ENCODE results near the gene EIF2B1. TPM values are rescaled to one million over a fixed set of nuclear protein-coding genes. Genes with fewer than 3 reads are reported as not detected.

The EIF2B1 gene
- total and polyA plus RNA-seq, 9 of the 15 experiments (the other 6 are each of a cell fraction or from before 2014, with no cell fraction given), result 35.7 to 195 (median 67.8) TPM

DNA sequence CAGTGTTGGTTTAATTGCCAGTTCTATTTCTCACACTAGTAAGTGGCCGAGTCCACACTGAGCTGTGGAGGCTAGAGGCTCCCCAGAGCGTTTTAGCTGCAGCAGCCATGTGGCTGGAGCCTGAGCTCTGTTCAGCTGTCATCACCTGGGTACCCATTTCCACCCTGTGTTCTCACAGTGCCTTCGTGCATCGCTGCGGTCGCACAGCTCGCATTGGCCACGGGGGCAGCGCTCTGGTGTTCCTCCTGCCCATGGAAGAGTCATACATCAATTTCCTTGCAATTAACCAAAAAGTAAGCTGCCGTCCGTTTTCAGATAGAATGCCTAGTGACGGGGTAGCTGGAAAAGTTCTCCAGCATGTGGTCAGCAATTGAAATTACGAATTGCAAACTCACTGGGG, 15.9 kb downstream of the EIF2B1 start:
- 90% methylated on average over 13 of the region's 13 CpGs for WGBS (ENCODE audit: insufficient coverage, low coverage, missing lambda C conversion rate)
- H3K4me2 ChIP-seq (ENCODE audit: insufficient read depth, low read length), result no peak overlapping the region
- H3K27me3 ChIP-seq (ENCODE audit: control insufficient read depth in 2 of 2, insufficient read depth in 2 of 2, low read length in 2 of 2), result no peaks in the 10 kb centered on the region
- no peak overlapping the region for H2AFZ ChIP-seq (ENCODE audit: low read depth, low read length)
- peak; percentile 64 for TF ChIP-seq POLR2G (IDR thresholded peaks at IDR 0.05; ENCODE audit: low read depth, low read length)
- peak; percentile 43; the same call in 1 of the 2 replicates for TF ChIP-seq RBFOX2 (IDR thresholded peaks at IDR 0.05; ENCODE audit: low read depth, low read length)
- TF ChIP-seq ATF7 (IDR thresholded peaks at IDR 0.05), result no peak
- TF ChIP-seq BRF1 (IDR thresholded peaks at IDR 0.05; ENCODE audit: borderline replicate concordance, extremely low read depth, insufficient read length), result no peak
- TF ChIP-seq SRSF9 (IDR thresholded peaks at IDR 0.05; ENCODE audit: borderline replicate concordance, low read depth, low read length), result no peak
- DNase-seq (ENCODE audit: extremely low read depth in 1 of 4, low spot score in 3 of 4) (no peak), FAIRE-seq (no peak), ATAC-seq (no peak)
- no TSS peak for BruUV-seq (replicated peaks)
- H4K20me1 ChIP-seq (replicated peaks; ENCODE audit: control insufficient read depth, insufficient read depth, low read length), result 0 out of 2 replicates have a peak, but pooled peaks cover 3% of the 10 kb centered on the region
- POLR2A ChIA-PET, result interaction anchor here (1.1 to 2.1 kb wide), 4 partner anchors 10 to 385 kb away, joined by 3 to 4 read pairs (median 4); partner anchors contain the start of genes MPHOSPH9 and MTRFR
- intact Hi-C loops (cut with micrococcal nuclease), result no loop called here
- H3K27ac ChIP-seq (ENCODE audit: extremely low read depth, low read depth, low read length), result no peak overlapping the region
- no peaks in the 10 kb centered on the region for H3K4me1 ChIP-seq (replicated peaks in 1 of 2; ENCODE audit: control insufficient read depth in 2 of 2, insufficient read depth in 2 of 2, low read length in 2 of 2)
- H3K9me3 ChIP-seq (replicated peaks; ENCODE audit: control insufficient read depth, insufficient read depth, low read depth, low read length), result no peaks in the 10 kb centered on the region
- no peak overlapping the region for H3K4me3 ChIP-seq
- in situ Hi-C loops (cut with MboI), result no loop called here
- no peaks in the 10 kb centered on the region for H3K9me1 ChIP-seq (ENCODE audit: control insufficient read depth, insufficient read depth, low read length)
- no peaks in the 10 kb centered on the region for H3K79me2 ChIP-seq (ENCODE audit: control insufficient read depth, insufficient read depth, low read length)
- H3K9ac ChIP-seq (ENCODE audit: insufficient read depth in 1 of 2, low read depth in 2 of 2, low read length in 2 of 2), result peak overlapping the region in 1 of 2 experiments; percentile 39; a peak in 1 of 4 replicates
- CTCF ChIA-PET (ENCODE audit: low intra/inter-chr PET ratio), result no interaction called here
- peaks cover 92% of the 10 kb centered on the region for H3K36me3 ChIP-seq (ENCODE audit: control insufficient read depth, insufficient read depth, low read length)

GRCh38 chr12:123617144-123617543, 16.3 kb downstream of the EIF2B1 start:
- ATAC-seq, result no peak
- POLR2A ChIA-PET, result interaction anchor here (1.1 to 2.1 kb wide), 3 partner anchors 14 to 384 kb away, joined by 3 to 4 read pairs (median 3); partner anchors contain the start of genes MPHOSPH9 and MTRFR

More at GRCh38 chr12:123617144-123617543, 16.3 kb downstream of the EIF2B1 start:
- H3K4me2 ChIP-seq (ENCODE audit: insufficient read depth, low read length), result no peak overlapping the region
- TF ChIP-seq ZNF316 (IDR thresholded peaks at IDR 0.05) (peak; percentile 57), MAFF (IDR thresholded peaks at IDR 0.05; ENCODE audit: low read length) (0 out of 2 replicates have a peak, but pooled peaks have one; percentile 1), C11orf30 (IDR thresholded peaks at IDR 0.05; ENCODE audit: low read depth) (peak; percentile 36; the same call in 1 of the 2 replicates)
- TF ChIP-seq, protein P1, sequence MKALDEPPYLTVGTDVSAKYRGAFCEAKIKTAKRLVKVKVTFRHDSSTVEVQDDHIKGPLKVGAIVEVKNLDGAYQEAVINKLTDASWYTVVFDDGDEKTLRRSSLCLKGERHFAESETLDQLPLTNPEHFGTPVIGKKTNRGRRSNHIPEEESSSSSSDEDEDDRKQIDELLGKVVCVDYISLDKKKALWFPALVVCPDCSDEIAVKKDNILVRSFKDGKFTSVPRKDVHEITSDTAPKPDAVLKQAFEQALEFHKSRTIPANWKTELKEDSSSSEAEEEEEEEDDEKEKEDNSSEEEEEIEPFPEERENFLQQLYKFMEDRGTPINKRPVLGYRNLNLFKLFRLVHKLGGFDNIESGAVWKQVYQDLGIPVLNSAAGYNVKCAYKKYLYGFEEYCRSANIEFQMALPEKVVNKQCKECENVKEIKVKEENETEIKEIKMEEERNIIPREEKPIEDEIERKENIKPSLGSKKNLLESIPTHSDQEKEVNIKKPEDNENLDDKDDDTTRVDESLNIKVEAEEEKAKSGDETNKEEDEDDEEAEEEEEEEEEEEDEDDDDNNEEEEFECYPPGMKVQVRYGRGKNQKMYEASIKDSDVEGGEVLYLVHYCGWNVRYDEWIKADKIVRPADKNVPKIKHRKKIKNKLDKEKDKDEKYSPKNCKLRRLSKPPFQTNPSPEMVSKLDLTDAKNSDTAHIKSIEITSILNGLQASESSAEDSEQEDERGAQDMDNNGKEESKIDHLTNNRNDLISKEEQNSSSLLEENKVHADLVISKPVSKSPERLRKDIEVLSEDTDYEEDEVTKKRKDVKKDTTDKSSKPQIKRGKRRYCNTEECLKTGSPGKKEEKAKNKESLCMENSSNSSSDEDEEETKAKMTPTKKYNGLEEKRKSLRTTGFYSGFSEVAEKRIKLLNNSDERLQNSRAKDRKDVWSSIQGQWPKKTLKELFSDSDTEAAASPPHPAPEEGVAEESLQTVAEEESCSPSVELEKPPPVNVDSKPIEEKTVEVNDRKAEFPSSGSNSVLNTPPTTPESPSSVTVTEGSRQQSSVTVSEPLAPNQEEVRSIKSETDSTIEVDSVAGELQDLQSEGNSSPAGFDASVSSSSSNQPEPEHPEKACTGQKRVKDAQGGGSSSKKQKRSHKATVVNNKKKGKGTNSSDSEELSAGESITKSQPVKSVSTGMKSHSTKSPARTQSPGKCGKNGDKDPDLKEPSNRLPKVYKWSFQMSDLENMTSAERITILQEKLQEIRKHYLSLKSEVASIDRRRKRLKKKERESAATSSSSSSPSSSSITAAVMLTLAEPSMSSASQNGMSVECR (CRISPR knock-in tag; IDR thresholded peaks at IDR 0.05), result no peak
- TF ChIP-seq, protein P2, sequence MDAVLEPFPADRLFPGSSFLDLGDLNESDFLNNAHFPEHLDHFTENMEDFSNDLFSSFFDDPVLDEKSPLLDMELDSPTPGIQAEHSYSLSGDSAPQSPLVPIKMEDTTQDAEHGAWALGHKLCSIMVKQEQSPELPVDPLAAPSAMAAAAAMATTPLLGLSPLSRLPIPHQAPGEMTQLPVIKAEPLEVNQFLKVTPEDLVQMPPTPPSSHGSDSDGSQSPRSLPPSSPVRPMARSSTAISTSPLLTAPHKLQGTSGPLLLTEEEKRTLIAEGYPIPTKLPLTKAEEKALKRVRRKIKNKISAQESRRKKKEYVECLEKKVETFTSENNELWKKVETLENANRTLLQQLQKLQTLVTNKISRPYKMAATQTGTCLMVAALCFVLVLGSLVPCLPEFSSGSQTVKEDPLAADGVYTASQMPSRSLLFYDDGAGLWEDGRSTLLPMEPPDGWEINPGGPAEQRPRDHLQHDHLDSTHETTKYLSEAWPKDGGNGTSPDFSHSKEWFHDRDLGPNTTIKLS (IDR thresholded peaks at IDR 0.05; ENCODE audit: borderline replicate concordance, low read depth), result no peak
- CTCF ChIA-PET (ENCODE audit: low intra/inter-chr PET ratio), result no interaction called here
- no peak for FAIRE-seq
- no peaks in the 10 kb centered on the region for H3K27me3 ChIP-seq (ENCODE audit: control insufficient read depth in 2 of 2, insufficient read depth in 2 of 2, low read length in 2 of 2)
- BruUV-seq (replicated peaks), result no TSS peak
- in situ Hi-C loops (cut with MboI) (no loop called here), intact Hi-C loops (cut with micrococcal nuclease) (no loop called here)
- no peak for DNase-seq (ENCODE audit: extremely low read depth in 1 of 4, low spot score in 3 of 4)
- H2AFZ ChIP-seq (ENCODE audit: low read depth, low read length), result no peak overlapping the region
- 0 out of 2 replicates have a peak, but pooled peaks cover 3% of the 10 kb centered on the region for H4K20me1 ChIP-seq (replicated peaks; ENCODE audit: control insufficient read depth, insufficient read depth, low read length)
- no peaks in the 10 kb centered on the region for H3K79me2 ChIP-seq (ENCODE audit: control insufficient read depth, insufficient read depth, low read length)
- H3K4me1 ChIP-seq (replicated peaks in 1 of 2; ENCODE audit: control insufficient read depth in 2 of 2, insufficient read depth in 2 of 2, low read length in 2 of 2), result no peaks in the 10 kb centered on the region
- H3K36me3 ChIP-seq (ENCODE audit: control insufficient read depth, insufficient read depth, low read length), result peaks cover 92% of the 10 kb centered on the region
- no peaks in the 10 kb centered on the region for H3K9me1 ChIP-seq (ENCODE audit: control insufficient read depth, insufficient read depth, low read length)
- no peak overlapping the region for H3K4me3 ChIP-seq
- H3K9me3 ChIP-seq (replicated peaks; ENCODE audit: control insufficient read depth, insufficient read depth, low read depth, low read length), result no peaks in the 10 kb centered on the region
- H3K9ac ChIP-seq (ENCODE audit: insufficient read depth in 1 of 2, low read depth in 2 of 2, low read length in 2 of 2), result no peak overlapping the region
- WGBS (ENCODE audit: insufficient coverage, low coverage, missing lambda C conversion rate), result 90% methylated on average over 3 of the region's 3 CpGs
- no peak overlapping the region for H3K27ac ChIP-seq (ENCODE audit: extremely low read depth, low read depth, low read length)
